Heart left ventricle (tissue), 13 donors: ENCODE results near the gene VIM.

Source experiments
- CTCF ChIP-seq, 12 donors: fragments of 200-600 bp; sonication (generic) in 4 of 12; IDR thresholded peaks; one replicate each; pipeline versions ENCODE4 v1.5.0 to v1.8.0; 2018 to 2022; ENCODE audit warnings: antibody characterized with exemption in 12 of 12, mild to moderate bottlenecking in 5 of 12
- POLR2A ChIP-seq, 2 donors: fragments of 450-650 bp; IDR thresholded peaks; one replicate each; pipeline ENCODE4 v1.6.1; 2017; ENCODE audit warnings: antibody characterized with exemption in 2 of 2, mild to moderate bottlenecking in 2 of 2, moderate library complexity in 2 of 2
- donor health status: ischemic (EF 13 %, LVEDD 7.1; RV severe dilation, severe dysfunction).
- donor health status: DM: no; HTN: yes; CAD: no.
- donor health status: DM: no; HTN: no; CAD: no.
- donor health status: ischemic (EF 25% LVEDD 6.9; RV normal size, moderate dysfunction).
- donor health status: ischemic (EF 25% LVEDD 5.7; RV mildly dilated, moderate dysfunction).
- donor health status: ischemic (EF 35%, LVEDD 5.7; RV mildly dilated, moderate dysfunction).
- donor health status: nonischemic (EF 11% LVEDD 7.7; RV severe dilation, severe dysfunction).
- donor health status: DM: yes; HTN: yes; CAD: no.
- donor health status: PGD.
- donor health status: ischemic (EF 29% LVEDD 5.4; RV normal size, mild dysfunction).
- donor health status: nonischemic (EF 23%, LVEDD 6.1; RV moderate dilation, normal function).

- TF ChIP-seq CTCF (IDR thresholded peaks at IDR 0.05) (no peak), POLR2A (IDR thresholded peaks at IDR 0.05) (no peak)
Observed at GRCh38 chr10:17247210-17247609, 19.2 kb downstream of the VIM start.
